Measurements from ENCODE around the gene LSR. TPM values are rescaled to one million over a fixed set of nuclear protein-coding genes. Genes with fewer than 3 reads are reported as not detected.
A peak's percentile ranks its signal among the peaks of the same experiment; 100 is the strongest.

LSR gene
- total and polyA plus RNA-seq, 7 donors, result 1.7 to 5.2 (median 2.4) TPM

DNA sequence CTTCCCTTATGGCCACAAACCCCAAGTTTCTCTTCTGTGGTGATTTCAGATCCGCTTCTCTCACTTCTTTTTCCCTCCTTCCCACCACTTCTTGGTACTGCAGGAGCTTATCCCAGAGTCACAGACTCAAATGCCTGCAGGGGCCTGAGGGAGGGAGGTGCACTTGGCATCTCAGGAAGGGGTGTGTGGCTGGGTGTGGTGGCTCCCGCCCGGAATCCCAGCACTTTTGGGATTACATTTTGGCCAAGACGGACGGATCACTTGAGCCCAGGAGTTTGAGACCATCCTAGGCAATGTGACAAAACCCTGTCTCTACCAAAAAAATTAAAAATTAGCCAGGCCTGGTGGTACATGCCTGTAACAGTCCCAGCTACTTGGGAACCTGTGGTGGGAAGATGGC lies 25.5 kb downstream of the LSR start:
- H3K9me3 ChIP-seq, result no peaks in the 10 kb centered on the region
- TF ChIP-seq, protein P1, sequence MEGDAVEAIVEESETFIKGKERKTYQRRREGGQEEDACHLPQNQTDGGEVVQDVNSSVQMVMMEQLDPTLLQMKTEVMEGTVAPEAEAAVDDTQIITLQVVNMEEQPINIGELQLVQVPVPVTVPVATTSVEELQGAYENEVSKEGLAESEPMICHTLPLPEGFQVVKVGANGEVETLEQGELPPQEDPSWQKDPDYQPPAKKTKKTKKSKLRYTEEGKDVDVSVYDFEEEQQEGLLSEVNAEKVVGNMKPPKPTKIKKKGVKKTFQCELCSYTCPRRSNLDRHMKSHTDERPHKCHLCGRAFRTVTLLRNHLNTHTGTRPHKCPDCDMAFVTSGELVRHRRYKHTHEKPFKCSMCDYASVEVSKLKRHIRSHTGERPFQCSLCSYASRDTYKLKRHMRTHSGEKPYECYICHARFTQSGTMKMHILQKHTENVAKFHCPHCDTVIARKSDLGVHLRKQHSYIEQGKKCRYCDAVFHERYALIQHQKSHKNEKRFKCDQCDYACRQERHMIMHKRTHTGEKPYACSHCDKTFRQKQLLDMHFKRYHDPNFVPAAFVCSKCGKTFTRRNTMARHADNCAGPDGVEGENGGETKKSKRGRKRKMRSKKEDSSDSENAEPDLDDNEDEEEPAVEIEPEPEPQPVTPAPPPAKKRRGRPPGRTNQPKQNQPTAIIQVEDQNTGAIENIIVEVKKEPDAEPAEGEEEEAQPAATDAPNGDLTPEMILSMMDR (IDR thresholded peaks at IDR 0.05), result no peak
- H3K27ac ChIP-seq, result no peak overlapping the region
- peaks cover 5 to 91% of the 10 kb centered on the region in 2 donors for H3K36me3 ChIP-seq (ENCODE audit: insufficient read depth in 1 of 2, low read depth in 1 of 2)
- 62 to 85% (median 67%) methylated on average over 5 of the region's 5 CpGs for WGBS, 3 donors
- intact Hi-C loops (cut with DNase I), result loop anchor here in 1 of 2 donors (10.0 kb wide), 1 partner anchor 220 kb away; the partner anchor contains the start of gene KRTDAP
- peaks cover 5% of the 10 kb centered on the region for H3K4me1 ChIP-seq
- no peak overlapping the region for H3K4me3 ChIP-seq
- no peaks in the 10 kb centered on the region for H3K27me3 ChIP-seq (ENCODE audit: insufficient read depth in 3 of 3, low read length in 2 of 3)
- ATAC-seq (no peak), DNase-seq (no peak)

DNA sequence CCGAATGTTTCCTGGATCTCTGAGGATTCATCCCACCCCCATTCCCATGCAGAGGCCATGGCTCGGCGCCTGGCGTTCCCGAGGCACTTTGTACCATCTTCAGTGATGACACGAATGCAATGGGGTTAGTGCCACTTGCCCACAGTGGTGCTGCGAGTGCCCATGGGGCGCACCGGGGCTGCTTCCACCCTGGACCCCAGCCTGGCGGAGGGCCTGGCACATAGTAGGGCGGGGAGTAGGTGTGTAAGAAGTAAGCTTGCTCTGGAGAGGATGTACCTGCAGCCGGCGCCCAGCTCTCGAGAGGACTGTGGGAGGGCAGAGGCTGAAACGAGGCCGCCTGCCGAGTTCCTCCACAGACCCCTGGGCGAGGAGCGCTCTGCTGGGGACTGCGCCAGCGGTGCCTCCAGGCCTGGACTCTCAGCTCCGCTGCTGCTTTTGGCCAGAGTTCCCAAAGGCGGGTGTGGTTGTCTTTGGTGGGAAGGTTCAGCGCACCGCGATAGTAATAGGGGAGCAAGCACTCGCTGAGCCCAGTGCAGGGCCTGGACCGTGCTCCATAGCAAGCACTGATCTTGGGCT lies 28.0 kb downstream of the LSR start:
- no peaks in the 10 kb centered on the region for H3K9me3 ChIP-seq
- intact Hi-C loops (cut with DNase I), result loop anchor here in 1 of 2 donors (10.0 kb wide), 1 partner anchor 218 kb away; the partner anchor contains the start of gene KRTDAP
- TF ChIP-seq, protein P1 (IDR thresholded peaks at IDR 0.05), result no peak
- peaks cover 5 to 82% of the 10 kb centered on the region in 2 donors for H3K36me3 ChIP-seq (ENCODE audit: insufficient read depth in 1 of 2, low read depth in 1 of 2)
- no peak overlapping the region for H3K27ac ChIP-seq
- 92 to 94% (median 93%) methylated on average over 28 of the region's 28 CpGs for WGBS, 3 donors
- H3K27me3 ChIP-seq (ENCODE audit: insufficient read depth in 3 of 3, low read length in 2 of 3), result no peaks in the 10 kb centered on the region
- H3K4me3 ChIP-seq, result no peak overlapping the region
- ATAC-seq (no peak), DNase-seq (no peak)
- no peaks in the 10 kb centered on the region for H3K4me1 ChIP-seq

DNA sequence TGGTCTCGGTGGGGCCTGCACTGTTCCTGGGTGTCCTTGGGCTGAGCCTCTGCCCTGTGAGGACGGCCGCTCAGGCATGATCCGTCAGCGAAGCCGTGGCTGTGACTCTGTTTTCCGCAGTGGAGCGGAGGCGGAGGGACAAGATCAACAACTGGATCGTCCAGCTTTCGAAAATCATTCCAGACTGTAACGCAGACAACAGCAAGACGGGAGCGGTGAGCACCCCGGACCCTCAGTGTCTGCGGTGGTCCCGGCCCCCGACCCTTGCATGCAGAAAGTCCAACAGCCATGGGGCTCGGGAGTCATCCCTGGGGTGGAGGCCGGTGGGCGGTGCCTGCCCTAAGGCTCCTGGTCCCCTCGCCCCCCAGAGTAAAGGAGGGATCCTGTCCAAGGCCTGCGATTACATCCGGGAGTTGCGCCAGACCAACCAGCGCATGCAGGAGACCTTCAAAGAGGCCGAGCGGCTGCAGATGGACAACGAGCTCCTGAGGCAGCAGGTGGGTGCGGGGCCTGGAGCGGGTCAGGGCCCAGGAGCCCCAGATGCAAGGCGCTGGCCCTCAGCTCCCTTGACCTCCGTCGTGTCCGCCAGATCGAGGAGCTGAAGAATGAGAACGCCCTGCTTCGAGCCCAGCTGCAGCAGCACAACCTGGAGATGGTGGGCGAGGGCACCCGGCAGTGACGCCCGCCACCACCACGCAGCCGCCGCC lies 29.9 kb downstream of the LSR start:
- Histone ChIP-seq H3K27ac (no peak overlapping the region), H3K36me3 (ENCODE audit: insufficient read depth in 1 of 2, low read depth in 1 of 2) (peaks cover 0 to 63% of the 10 kb centered on the region in 2 donors), H3K27me3 (ENCODE audit: insufficient read depth in 3 of 3, low read length in 2 of 3) (no peaks in the 10 kb centered on the region), H3K9me3 (no peaks in the 10 kb centered on the region), H3K4me1 (no peaks in the 10 kb centered on the region), H3K4me3 (no peak overlapping the region)
- TF ChIP-seq, protein P1 (IDR thresholded peaks at IDR 0.05), result no peak
- ATAC-seq (no peak), DNase-seq (no peak)
- WGBS, 3 donors, result 90 to 93% (median 91%) methylated on average over 42 to 45 of the region's 45 CpGs
- intact Hi-C loops (cut with DNase I), result loop anchor here in 1 of 2 donors (10.0 kb wide), 1 partner anchor 216 kb away; the partner anchor contains the start of gene KRTDAP

DNA sequence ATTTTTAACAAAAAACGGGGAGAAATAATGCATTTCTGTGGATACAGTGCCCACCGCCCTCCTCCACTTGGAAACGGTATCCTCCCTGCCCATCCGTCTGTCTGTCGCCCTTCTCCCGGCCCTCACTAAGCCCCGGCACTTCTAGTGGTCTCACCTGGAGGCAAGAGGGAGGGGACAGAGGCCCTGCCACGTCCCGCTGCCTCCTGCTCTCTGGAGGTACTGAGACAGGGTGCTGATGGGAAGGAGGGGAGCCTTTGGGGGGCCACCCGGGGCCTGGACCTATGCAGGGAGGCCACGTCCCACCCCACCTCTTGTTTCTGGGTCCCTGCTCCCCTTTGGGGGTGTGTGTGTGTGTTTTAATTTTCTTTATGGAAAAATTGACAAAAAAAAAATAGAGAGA lies 30.6 kb downstream of the LSR start:
- H3K4me3 ChIP-seq, result no peak overlapping the region
- TF ChIP-seq, protein P1 (IDR thresholded peaks at IDR 0.05), result no peak
- no peaks in the 10 kb centered on the region for H3K27me3 ChIP-seq (ENCODE audit: insufficient read depth in 3 of 3, low read length in 2 of 3)
- ATAC-seq (peak in 1 of 4 donors; percentile 24), DNase-seq (no peak)
- intact Hi-C loops (cut with DNase I), result loop anchor here in 1 of 2 donors (10.0 kb wide), 1 partner anchor 215 kb away; the partner anchor contains the start of gene KRTDAP
- 77 to 92% (median 81%) methylated on average over 11 of the region's 11 CpGs for WGBS, 3 donors
- no peaks in the 10 kb centered on the region for H3K9me3 ChIP-seq
- H3K27ac ChIP-seq, result no peak overlapping the region
- H3K36me3 ChIP-seq (ENCODE audit: insufficient read depth in 1 of 2, low read depth in 1 of 2), result peaks cover 0 to 57% of the 10 kb centered on the region in 2 donors
- no peaks in the 10 kb centered on the region for H3K4me1 ChIP-seq
